Effector memory CD4-positive, alpha-beta T cell (primary cell): ENCODE measurements around the gene ASPSCR1.

Source experiments
- DNase-seq, 3 donors: peaks; one replicate each; pipeline ENCODE4 v3.0.0-alpha.2; 2020
- H3K27ac ChIP-seq: 2 replicates; pipeline ENCODE4 v1.7.0; 2013; ENCODE audit warnings: mild to moderate bottlenecking, low read length, moderate library complexity; ENCODE audit not compliant: insufficient read depth, poor library complexity, severe bottlenecking
- H3K27me3 ChIP-seq: replicated peaks from 2 replicates; pipeline ENCODE4 v1.7.0; 2013; ENCODE audit warnings: mild to moderate bottlenecking, low read length; ENCODE audit not compliant: insufficient read depth, control insufficient read depth, poor library complexity, severe bottlenecking
- H3K36me3 ChIP-seq: 2 replicates; pipeline ENCODE4 v1.7.0; 2013; ENCODE audit warnings: mild to moderate bottlenecking, low read length, moderate library complexity; ENCODE audit not compliant: control insufficient read depth, insufficient read depth
- H3K4me1 ChIP-seq: 2 replicates; pipeline ENCODE4 v1.7.0; 2013; ENCODE audit warnings: low read length, mild to moderate bottlenecking; ENCODE audit not compliant: control insufficient read depth, insufficient read depth, poor library complexity, severe bottlenecking
- H3K4me3 ChIP-seq: 2 replicates; pipeline ENCODE4 v1.7.0; 2013; ENCODE audit warnings: low read length, low read depth, mild to moderate bottlenecking; ENCODE audit not compliant: insufficient read depth, poor library complexity, severe bottlenecking
- H3K9me3 ChIP-seq: 2 replicates; pipeline ENCODE4 v1.7.0; 2013; ENCODE audit warnings: mild to moderate bottlenecking, low read length, moderate library complexity; ENCODE audit not compliant: control insufficient read depth

Gene ASPSCR1

GRCh38 chr17:82058855-82059249, 81.4 kb downstream of the ASPSCR1 start:
- H3K4me3 ChIP-seq: no peak overlapping the region
- H3K27me3 ChIP-seq: no peaks in the 10 kb centered on the region
- no peaks in the 10 kb centered on the region for H3K4me1 ChIP-seq
- peaks cover 86% of the 10 kb centered on the region for H3K36me3 ChIP-seq
- no peak for DNase-seq
- no peaks in the 10 kb centered on the region for H3K9me3 ChIP-seq
- no peak overlapping the region for H3K27ac ChIP-seq

GRCh38 chr17:82059272-82060000, 82.0 kb downstream of the ASPSCR1 start:
- Histone ChIP-seq H3K4me1 (peaks cover 4% of the 10 kb centered on the region), H3K9me3 (no peaks in the 10 kb centered on the region), H3K36me3 (peaks cover 80% of the 10 kb centered on the region)

GRCh38 chr17:82060001-82060380, 82.6 kb downstream of the ASPSCR1 start:
- DNase-seq: no peak
- peaks cover 75% of the 10 kb centered on the region for H3K36me3 ChIP-seq
- peaks cover 9% of the 10 kb centered on the region for H3K4me1 ChIP-seq
- no peak overlapping the region for H3K4me3 ChIP-seq
- H3K9me3 ChIP-seq: no peaks in the 10 kb centered on the region
- H3K27ac ChIP-seq: no peak overlapping the region
- H3K27me3 ChIP-seq: no peaks in the 10 kb centered on the region

More at GRCh38 chr17:82059272-82060000, 82.0 kb downstream of the ASPSCR1 start:
- Histone ChIP-seq H3K27ac (no peak overlapping the region), H3K4me3 (no peak overlapping the region), H3K27me3 (no peaks in the 10 kb centered on the region)
- DNase-seq: no peak

GRCh38 chr17:82060614-82061013, 83.2 kb downstream of the ASPSCR1 start:
- Histone ChIP-seq H3K4me3 (no peak overlapping the region), H3K27me3 (no peaks in the 10 kb centered on the region), H3K4me1 (peaks cover 12% of the 10 kb centered on the region), H3K9me3 (no peaks in the 10 kb centered on the region), H3K27ac (no peak overlapping the region), H3K36me3 (peaks cover 71% of the 10 kb centered on the region)
- DNase-seq: no peak

GRCh38 chr17:82061047-82061925, 83.9 kb downstream of the ASPSCR1 start:
- Histone ChIP-seq H3K36me3 (peaks cover 66% of the 10 kb centered on the region), H3K4me1 (peaks cover 16% of the 10 kb centered on the region), H3K4me3 (no peak overlapping the region), H3K27me3 (no peaks in the 10 kb centered on the region), H3K27ac (no peak overlapping the region), H3K9me3 (no peaks in the 10 kb centered on the region)
- no peak for DNase-seq

GRCh38 chr17:82062076-82062983, 84.9 kb downstream of the ASPSCR1 start:
- Histone ChIP-seq H3K4me1 (peaks cover 18% of the 10 kb centered on the region), H3K4me3 (no peak overlapping the region), H3K27ac (no peak overlapping the region), H3K36me3 (peaks cover 56% of the 10 kb centered on the region), H3K27me3 (no peaks in the 10 kb centered on the region), H3K9me3 (no peaks in the 10 kb centered on the region)
- no peak for DNase-seq

- H3K4me1 ChIP-seq: peaks cover 18% of the 10 kb centered on the region
- H3K27me3 ChIP-seq: no peaks in the 10 kb centered on the region
- DNase-seq: no peak
- peaks cover 50% of the 10 kb centered on the region for H3K36me3 ChIP-seq
- H3K4me3 ChIP-seq: no peak overlapping the region
- no peaks in the 10 kb centered on the region for H3K9me3 ChIP-seq
- H3K27ac ChIP-seq: no peak overlapping the region
These were observed 85.5 kb downstream of the ASPSCR1 start for GRCh38 chr17:82062984-82063368.

- no peaks in the 10 kb centered on the region for H3K9me3 ChIP-seq
- no peaks in the 10 kb centered on the region for H3K27me3 ChIP-seq
- H3K36me3 ChIP-seq: peaks cover 43% of the 10 kb centered on the region
- no peak for DNase-seq
- H3K4me3 ChIP-seq: no peak overlapping the region
- no peak overlapping the region for H3K27ac ChIP-seq
- peaks cover 18% of the 10 kb centered on the region for H3K4me1 ChIP-seq
These were observed 86.3 kb downstream of the ASPSCR1 start for GRCh38 chr17:82063424-82064415.
